Uterus (tissue), 4 donors: Measurements from ENCODE around the gene ADIG. TPM values are rescaled to one million over a fixed set of nuclear protein-coding genes. Genes with fewer than 3 reads are reported as not detected.

Experiments used
- DNase-seq, 2 donors: peaks; one replicate each; pipeline ENCODE4 v3.0.0-alpha.2; 2019 to 2020
- H3K27ac ChIP-seq, 2 donors: fragments of 200-600 bp; sonication (generic); 1 replicate in 1 of 2; 2 replicates in 1 of 2; pipeline ENCODE4 v1.5.1; 2016 to 2018
- H3K27me3 ChIP-seq, 2 donors: fragments of 200-600 bp; sonication (generic); one replicate each; pipeline ENCODE4 v1.5.1; 2018 to 2019; ENCODE audit warnings: control low read depth in 1 of 2
- H3K36me3 ChIP-seq, 2 donors: fragments of 200-600 bp; sonication (generic); one replicate each; pipeline ENCODE4 v1.5.1; 2019; ENCODE audit warnings: control low read depth in 1 of 2
- H3K4me1 ChIP-seq, 2 donors: fragments of 200-600 bp; sonication (generic); one replicate each; pipeline ENCODE4 v1.5.1; 2018 to 2019; ENCODE audit warnings: control low read depth in 1 of 2
- H3K4me3 ChIP-seq, 2 donors: fragments of 200-600 bp; sonication (generic); 1 replicate in 1 of 2; 2 replicates in 1 of 2; pipeline ENCODE4 v1.5.1; 2018 to 2019; ENCODE audit warnings: mild to moderate bottlenecking in 1 of 2
- H3K9me3 ChIP-seq, 2 donors: fragments of 200-600 bp; sonication (generic); one replicate each; pipeline ENCODE4 v1.5.1; 2019; ENCODE audit warnings: control low read depth in 1 of 2
- POLR2A ChIP-seq, 2 donors: fragments of 450-650 bp; IDR thresholded peaks; one replicate each; pipeline ENCODE4 v1.6.1; 2016; ENCODE audit warnings: antibody characterized with exemption in 2 of 2, mild to moderate bottlenecking in 1 of 2, moderate library complexity in 1 of 2
- intact Hi-C: fragments of 100-400 bp; cut with DNase I; formaldehyde crosslinking; loops from one replicate; pipeline ENCODE4 v1.15.1; 2023; ENCODE audit warnings: low total_unique reads
- total RNA-seq, 4 donors: library from RNA; depleted of rRNA in 3 of 4; stranded (reverse); fragments of >200 nt in 3 of 4; gene quantifications; one replicate each; pipeline versions ENCODE4 v1.1.0 to v1.2.4, GENCODE V29; 2014 to 2023
- TF ChIP-seq, protein P1 (sequence below), 4 experiments: fragments of 200-600 bp in 2 of 4; fragments of 450-650 bp in 2 of 4; sonication (generic) in 2 of 4; IDR thresholded peaks; one replicate each; pipeline ENCODE4 v1.5.1; 2016 to 2019; ENCODE audit warnings: antibody characterized with exemption in 4 of 4, mild to moderate bottlenecking in 2 of 4, moderate library complexity in 1 of 4
- donor health status: DM: yes; HTN: yes; CAD: no.

Gene ADIG
- total RNA-seq, 4 donors from 2014 or later = not detected

GRCh38 chr20:38543014-38543906 lies 37.7 kb upstream of the ADIG start:
- no peak for TF ChIP-seq POLR2A (IDR thresholded peaks at IDR 0.05)
- TF ChIP-seq, protein P1, sequence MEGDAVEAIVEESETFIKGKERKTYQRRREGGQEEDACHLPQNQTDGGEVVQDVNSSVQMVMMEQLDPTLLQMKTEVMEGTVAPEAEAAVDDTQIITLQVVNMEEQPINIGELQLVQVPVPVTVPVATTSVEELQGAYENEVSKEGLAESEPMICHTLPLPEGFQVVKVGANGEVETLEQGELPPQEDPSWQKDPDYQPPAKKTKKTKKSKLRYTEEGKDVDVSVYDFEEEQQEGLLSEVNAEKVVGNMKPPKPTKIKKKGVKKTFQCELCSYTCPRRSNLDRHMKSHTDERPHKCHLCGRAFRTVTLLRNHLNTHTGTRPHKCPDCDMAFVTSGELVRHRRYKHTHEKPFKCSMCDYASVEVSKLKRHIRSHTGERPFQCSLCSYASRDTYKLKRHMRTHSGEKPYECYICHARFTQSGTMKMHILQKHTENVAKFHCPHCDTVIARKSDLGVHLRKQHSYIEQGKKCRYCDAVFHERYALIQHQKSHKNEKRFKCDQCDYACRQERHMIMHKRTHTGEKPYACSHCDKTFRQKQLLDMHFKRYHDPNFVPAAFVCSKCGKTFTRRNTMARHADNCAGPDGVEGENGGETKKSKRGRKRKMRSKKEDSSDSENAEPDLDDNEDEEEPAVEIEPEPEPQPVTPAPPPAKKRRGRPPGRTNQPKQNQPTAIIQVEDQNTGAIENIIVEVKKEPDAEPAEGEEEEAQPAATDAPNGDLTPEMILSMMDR (IDR thresholded peaks at IDR 0.05) = no peak
- H3K36me3 ChIP-seq = no peaks in the 10 kb centered on the region
- intact Hi-C loops = no loop called here

GRCh38 chr20:38545771-38546170 lies 35.2 kb upstream of the ADIG start:
- Histone ChIP-seq H3K9me3 (no peaks in the 10 kb centered on the region), H3K27ac (no peak overlapping the region), H3K4me1 (no peaks in the 10 kb centered on the region), H3K36me3 (no peaks in the 10 kb centered on the region), H3K27me3 (no peaks in the 10 kb centered on the region), H3K4me3 (no peak overlapping the region)
- TF ChIP-seq, protein P1 (IDR thresholded peaks at IDR 0.05) = no peak
- TF ChIP-seq POLR2A (IDR thresholded peaks at IDR 0.05) = no peak
- no peak for DNase-seq
- intact Hi-C loops = no loop called here

More at GRCh38 chr20:38543014-38543906, 37.7 kb upstream of the ADIG start:
- no peak overlapping the region for H3K27ac ChIP-seq
- H3K27me3 ChIP-seq = no peaks in the 10 kb centered on the region
- H3K4me1 ChIP-seq = no peaks in the 10 kb centered on the region
- no peak for DNase-seq
- H3K4me3 ChIP-seq = no peak overlapping the region
- no peaks in the 10 kb centered on the region for H3K9me3 ChIP-seq

GRCh38 chr20:38547288-38548085 lies 33.5 kb upstream of the ADIG start:
- intact Hi-C loops = no loop called here
- TF ChIP-seq, protein P1 (IDR thresholded peaks at IDR 0.05) = no peak
- no peak for TF ChIP-seq POLR2A (IDR thresholded peaks at IDR 0.05)
- H3K27ac ChIP-seq = no peak overlapping the region
- DNase-seq = no peak
- H3K4me1 ChIP-seq = no peaks in the 10 kb centered on the region
- no peaks in the 10 kb centered on the region for H3K36me3 ChIP-seq
- no peaks in the 10 kb centered on the region for H3K9me3 ChIP-seq
- H3K27me3 ChIP-seq = no peaks in the 10 kb centered on the region
- no peak overlapping the region for H3K4me3 ChIP-seq

DNA sequence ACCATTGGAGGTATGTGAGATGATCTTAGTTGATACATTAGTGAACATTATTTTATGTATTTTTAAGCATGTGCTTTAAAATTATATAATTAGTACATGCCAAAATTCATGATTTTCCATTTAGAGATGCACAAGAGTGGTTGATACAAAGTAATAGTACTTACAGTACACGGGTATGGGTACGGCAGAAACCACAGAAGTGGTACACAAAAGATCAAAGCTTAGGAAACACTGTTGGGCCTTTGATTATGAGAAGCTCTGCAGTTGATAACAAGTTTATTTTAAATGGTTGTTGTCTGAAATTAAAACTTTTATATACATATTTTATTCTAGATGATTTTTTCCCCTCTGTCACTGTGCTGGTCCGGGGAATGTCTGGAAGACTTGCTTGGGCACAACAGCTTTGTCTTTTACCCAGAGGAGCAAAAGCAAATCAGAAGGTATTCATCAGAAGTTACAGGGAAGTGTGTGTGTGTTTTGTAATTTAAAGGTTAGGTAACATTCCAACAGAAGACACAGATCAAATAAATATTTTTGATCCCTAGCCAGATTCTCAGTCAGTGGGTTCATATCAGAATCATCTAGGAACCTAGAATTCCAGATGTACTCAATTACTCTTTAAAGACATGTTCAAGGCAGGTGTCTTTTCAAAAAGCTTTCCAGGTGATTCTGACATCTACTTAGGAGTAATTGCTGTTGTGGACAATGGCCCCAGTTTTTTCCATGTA lies 32.5 kb upstream of the ADIG start:
- no peaks in the 10 kb centered on the region for H3K36me3 ChIP-seq
- no peak overlapping the region for H3K4me3 ChIP-seq
- intact Hi-C loops = no loop called here
- no peak overlapping the region for H3K27ac ChIP-seq
- no peak for TF ChIP-seq POLR2A (IDR thresholded peaks at IDR 0.05)
- TF ChIP-seq, protein P1 (IDR thresholded peaks at IDR 0.05) = no peak
- no peak for DNase-seq
- H3K27me3 ChIP-seq = no peaks in the 10 kb centered on the region
- no peaks in the 10 kb centered on the region for H3K4me1 ChIP-seq
- no peaks in the 10 kb centered on the region for H3K9me3 ChIP-seq
